GM12873 (cell line): ENCODE results near the gene SYNE1.

Experiments
- CTCF ChIP-seq: IDR thresholded peaks from 2 replicates; pipeline ENCODE4 v1.5.1; 2012; ENCODE audit warnings: low read depth, mild to moderate bottlenecking, moderate library complexity, low read length, control low read depth; ENCODE audit not compliant: insufficient read depth; ENCODE audit errors: missing control alignments

Gene SYNE1

DNA sequence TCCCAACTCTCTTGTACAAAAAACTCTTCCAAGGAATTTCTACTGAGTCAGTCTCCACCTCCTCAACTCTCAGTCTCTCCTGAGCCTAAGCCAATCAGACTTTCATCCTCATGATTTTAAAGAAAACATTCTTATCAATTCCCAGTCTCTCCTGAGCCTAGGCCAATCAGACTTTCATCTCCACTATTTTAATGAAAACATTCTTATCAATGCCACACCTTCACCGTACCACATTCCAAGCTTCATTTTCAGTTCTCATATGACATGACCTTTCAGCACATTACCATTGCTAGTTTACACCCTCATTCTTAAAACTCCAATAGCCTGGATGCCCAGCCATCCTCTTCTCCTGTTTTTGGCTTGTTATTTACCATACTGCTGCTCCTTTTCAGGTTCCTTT is 42.5 kb downstream of the SYNE1 start:
- no peak for TF ChIP-seq CTCF

DNA sequence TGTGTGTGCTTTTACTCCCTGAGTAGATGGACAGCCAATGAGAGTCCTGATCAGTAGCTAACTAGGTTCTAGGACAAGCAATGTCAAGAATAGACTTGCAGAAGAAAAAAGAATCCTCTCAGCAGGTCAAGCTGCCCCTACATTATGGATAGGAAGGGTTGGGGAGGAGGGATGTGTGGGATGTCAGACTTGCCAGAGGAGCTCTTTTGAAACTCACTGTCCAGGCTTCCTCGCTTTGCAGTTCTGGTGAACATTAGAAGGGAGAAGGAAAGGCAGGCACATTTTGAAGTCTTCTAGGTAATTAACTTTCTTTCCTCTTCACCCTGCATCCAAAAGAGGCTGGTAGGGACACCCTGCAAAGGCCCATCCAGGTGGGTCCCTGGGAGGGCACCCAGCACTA is 48.7 kb downstream of the SYNE1 start:
- TF ChIP-seq CTCF, result no peak

DNA sequence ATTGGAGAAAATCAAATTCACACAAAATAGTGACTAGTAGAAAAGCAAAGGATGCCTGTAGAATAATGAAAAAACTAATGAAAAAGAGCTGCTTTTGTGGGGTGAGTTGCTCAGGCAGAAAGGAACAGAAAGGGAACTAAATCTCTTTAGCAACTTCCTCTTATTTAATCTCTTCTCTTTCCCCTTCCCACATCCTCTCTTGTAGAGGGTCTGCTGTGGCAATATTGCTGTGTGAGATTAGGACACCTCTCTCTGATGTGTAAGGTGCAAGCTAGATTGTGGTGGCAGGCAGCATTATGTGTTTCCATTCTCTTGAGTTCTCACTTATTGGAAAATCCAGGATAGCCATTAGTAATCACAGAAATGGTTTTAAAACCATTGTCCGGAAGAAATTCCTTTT is 49.7 kb downstream of the SYNE1 start:
- TF ChIP-seq CTCF, result no peak

DNA sequence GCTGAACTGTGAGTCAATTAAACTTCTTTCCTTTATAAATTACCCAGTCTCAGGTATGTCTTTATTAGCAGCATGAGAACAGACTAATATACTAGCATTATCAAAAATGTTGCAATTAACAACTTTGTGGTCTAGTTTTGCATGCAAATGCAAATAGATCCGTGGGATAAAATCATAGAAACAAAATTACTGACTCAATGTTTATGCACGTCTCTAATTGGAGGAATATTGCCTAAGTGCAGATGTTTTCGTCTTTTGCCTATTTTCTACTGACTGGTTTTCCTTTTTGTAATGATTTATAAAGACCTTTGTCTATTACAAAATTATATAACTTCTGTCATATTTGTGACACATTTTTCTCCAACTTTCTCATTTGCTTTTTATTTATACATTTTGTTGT is 51.9 kb downstream of the SYNE1 start:
- TF ChIP-seq CTCF, result no peak

DNA sequence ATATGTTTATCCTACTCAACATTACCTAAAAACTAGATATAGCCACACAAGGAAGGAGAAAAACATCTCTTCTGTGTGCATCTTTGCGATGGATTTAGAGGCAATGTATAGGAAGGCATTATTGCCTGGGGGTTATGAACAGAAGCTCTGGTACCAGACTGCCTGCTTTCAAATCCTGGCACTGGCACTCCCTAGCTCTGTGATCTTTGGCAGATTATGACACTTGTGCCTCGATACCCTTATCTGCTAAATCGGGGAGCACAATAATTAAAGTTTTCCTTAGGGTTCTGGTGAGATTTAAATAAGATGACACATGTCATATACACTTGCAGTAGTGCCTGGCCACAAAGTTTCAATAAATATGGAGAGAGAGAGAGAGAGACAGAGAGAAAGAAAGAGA is 53.3 kb downstream of the SYNE1 start:
- TF ChIP-seq CTCF, result no peak

DNA sequence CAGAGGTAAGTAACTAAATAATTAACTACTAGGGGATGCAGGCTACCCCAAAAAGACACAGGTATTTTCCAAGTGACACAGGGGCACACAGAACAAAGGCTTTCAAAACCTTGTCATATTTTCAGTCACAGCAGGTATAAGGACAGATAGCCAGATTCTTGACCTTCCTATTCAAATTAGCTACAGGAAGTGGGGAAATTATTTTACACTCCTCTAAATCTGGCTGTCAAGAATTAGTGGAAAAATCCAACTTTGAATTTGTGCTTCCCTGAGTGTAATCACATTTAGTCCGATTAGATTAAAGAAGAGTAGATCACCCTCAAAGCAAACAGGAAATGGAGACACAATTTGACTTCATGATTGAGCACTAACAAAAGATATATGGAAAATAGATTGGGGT is 60.6 kb downstream of the SYNE1 start:
- no peak for TF ChIP-seq CTCF

DNA sequence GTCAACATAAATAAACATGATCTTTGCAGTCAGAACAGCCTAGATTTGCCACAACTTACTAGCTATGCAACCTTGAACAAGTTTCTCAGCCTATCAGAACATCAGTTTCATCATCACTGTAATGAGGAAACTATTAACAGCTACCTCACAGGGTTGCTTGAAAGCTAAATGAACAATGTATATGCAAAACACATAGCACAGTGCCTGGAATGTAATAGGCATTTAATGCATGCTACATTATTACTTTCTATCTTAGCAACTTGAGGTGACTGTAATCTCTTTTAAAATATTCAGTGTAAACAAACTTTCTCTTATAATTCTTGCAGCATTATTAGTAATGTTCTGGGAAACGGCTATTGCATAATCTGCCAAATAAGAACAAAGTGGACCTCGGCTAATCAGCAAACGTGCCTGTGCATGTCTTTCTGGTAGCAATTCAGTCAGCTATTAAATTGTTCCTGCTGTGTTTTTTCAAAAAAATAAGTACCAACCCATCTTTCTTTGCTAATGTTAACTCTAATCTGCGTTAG is 61.5 kb downstream of the SYNE1 start:
- TF ChIP-seq CTCF, result no peak
